GM23338 (cell line): ENCODE data around the gene GPR158. TPM values are rescaled to one million over a fixed set of nuclear protein-coding genes. Genes with fewer than 3 reads are reported as not detected.

Experiments
- ATAC-seq: fragments of 200-7000 bp; cut with Tn5 transposase; 3 replicates; pipeline ENCODE4 v1.9.1; 2020
- DNase-seq: peaks from one replicate; pipeline ENCODE4 v3.0.0-alpha.2; 2015; ENCODE audit warnings: low spot score
- H2AFZ ChIP-seq: fragments of 200-600 bp; sonication (generic); 2 replicates; pipeline ENCODE4 v1.8.0; 2016; ENCODE audit warnings: antibody characterized with exemption, mild to moderate bottlenecking, moderate library complexity
- H3F3A ChIP-seq: fragments of 200-600 bp; sonication (generic); replicated peaks from 2 replicates; pipeline ENCODE4 v1.8.0; 2017; ENCODE audit warnings: antibody characterized with exemption, mixed run types, low read depth
- H3K27ac ChIP-seq: fragments of 200-600 bp; sonication (generic); 2 replicates; pipeline ENCODE4 v1.6.1; 2016; ENCODE audit warnings: low read depth
- H3K27me3 ChIP-seq: fragments of 200-600 bp; sonication (generic); 2 replicates; pipeline ENCODE4 v1.8.0; 2016; ENCODE audit warnings: mild to moderate bottlenecking, mixed run types, moderate library complexity; ENCODE audit not compliant: insufficient read depth
- H3K36me3 ChIP-seq: fragments of 200-600 bp; sonication (generic); 2 replicates; pipeline ENCODE4 v1.8.0; 2016; ENCODE audit warnings: mild to moderate bottlenecking; ENCODE audit not compliant: insufficient read depth
- H3K4me1 ChIP-seq: fragments of 200-600 bp; sonication (generic); 2 replicates; pipeline ENCODE4 v1.8.0; 2016; ENCODE audit warnings: mild to moderate bottlenecking, moderate library complexity; ENCODE audit not compliant: insufficient read depth
- H3K4me2 ChIP-seq: fragments of 200-600 bp; sonication (generic); 2 replicates; pipeline ENCODE4 v1.7.1; 2017; ENCODE audit warnings: mixed run types
- H3K4me3 ChIP-seq: fragments of 200-600 bp; sonication (generic); 2 replicates; pipeline ENCODE4 v1.6.1; 2016; ENCODE audit warnings: mixed run types
- H3K79me2 ChIP-seq: fragments of 200-600 bp; sonication (generic); replicated peaks from 2 replicates; pipeline ENCODE4 v1.8.0; 2017; ENCODE audit warnings: mild to moderate bottlenecking; ENCODE audit not compliant: insufficient read depth
- H3K9me2 ChIP-seq: fragments of 200-600 bp; sonication (generic); 2 replicates; pipeline ENCODE4 v1.8.0; 2017; ENCODE audit not compliant: insufficient read depth
- H4K20me1 ChIP-seq: fragments of 200-600 bp; sonication (generic); replicated peaks from 2 replicates; pipeline ENCODE4 v1.8.0; 2017; ENCODE audit warnings: mild to moderate bottlenecking; ENCODE audit not compliant: insufficient read depth
- H3K27ac Mint-ChIP-seq: 2 replicates; pipeline ENCODE4 v1.8.0; 2020; ENCODE audit warnings: inconsistent platforms, mild to moderate bottlenecking, moderate library complexity, mixed read lengths
- H3K27me3 Mint-ChIP-seq: 3 replicates; pipeline ENCODE4 v1.8.0; 2022; ENCODE audit warnings: low read depth, mild to moderate bottlenecking, moderate library complexity, mixed read lengths, inconsistent platforms; ENCODE audit not compliant: insufficient read depth, poor library complexity
- H3K36me3 Mint-ChIP-seq: 3 replicates; pipeline ENCODE4 v1.8.0; 2021; ENCODE audit warnings: low read depth, mild to moderate bottlenecking, inconsistent platforms, moderate library complexity, mixed read lengths
- H3K4me1 Mint-ChIP-seq: 3 replicates; pipeline ENCODE4 v1.8.0; 2020; ENCODE audit warnings: mild to moderate bottlenecking, inconsistent platforms, mixed read lengths
- H3K4me3 Mint-ChIP-seq: 3 replicates; pipeline ENCODE4 v1.8.0; 2021; ENCODE audit warnings: moderate library complexity, mild to moderate bottlenecking, inconsistent platforms, mixed read lengths
- H3K9me3 Mint-ChIP-seq: 3 replicates; pipeline ENCODE4 v1.8.0; 2020; ENCODE audit warnings: moderate library complexity, mild to moderate bottlenecking, inconsistent platforms, mixed read lengths
- EZH2 ChIP-seq: fragments of 200-600 bp; sonication (generic); IDR thresholded peaks from one replicate; pipeline ENCODE4 v1.8.0; 2017; ENCODE audit warnings: antibody characterized with exemption, mild to moderate bottlenecking, low read depth; ENCODE audit not compliant: unreplicated experiment
- EZH2phosphoT487 ChIP-seq: fragments of 200-600 bp; sonication (generic); IDR thresholded peaks from one replicate; pipeline ENCODE4 v1.8.1; 2018; ENCODE audit warnings: antibody characterized with exemption; ENCODE audit not compliant: unreplicated experiment
- ZNF331 ChIP-seq: fragments of 250-450 bp; sonication (Bioruptor Pico); IDR thresholded peaks from 2 replicates; pipeline ENCODE4 v1.5.0; 2020; ENCODE audit warnings: low read depth, mild to moderate bottlenecking, moderate library complexity
- polyA plus RNA-seq: library from polyadenylated mRNA; unstranded; fragments of >200 nt; fragmentation: Nextera tagmentation; extraction: Ambion mirVana; gene quantifications from 2 replicates; pipeline ENCODE4 v1.2.1, GENCODE V29; 2016
- total RNA-seq: library from RNA; depleted of rRNA; stranded (reverse); fragments of >200 nt; shearing (Covaris generic); gene quantifications from 2 replicates; pipeline ENCODE4 v1.2.3, GENCODE V29; 2014
- TF ChIP-seq, protein P1 (sequence below): IDR thresholded peaks from 2 replicates; pipeline ENCODE4 v1.6.1; 2016; ENCODE audit warnings: antibody characterized with exemption
- TF ChIP-seq, protein P2 (sequence below): fragments of 250-450 bp; sonication (Bioruptor Pico); IDR thresholded peaks from 2 replicates; pipeline ENCODE4 v1.5.0; 2020; ENCODE audit warnings: mild to moderate bottlenecking, moderate library complexity

Gene GPR158
- total and polyA plus RNA-seq, 2 experiments from 2014 or later: 0.13 to 1.5 TPM

DNA sequence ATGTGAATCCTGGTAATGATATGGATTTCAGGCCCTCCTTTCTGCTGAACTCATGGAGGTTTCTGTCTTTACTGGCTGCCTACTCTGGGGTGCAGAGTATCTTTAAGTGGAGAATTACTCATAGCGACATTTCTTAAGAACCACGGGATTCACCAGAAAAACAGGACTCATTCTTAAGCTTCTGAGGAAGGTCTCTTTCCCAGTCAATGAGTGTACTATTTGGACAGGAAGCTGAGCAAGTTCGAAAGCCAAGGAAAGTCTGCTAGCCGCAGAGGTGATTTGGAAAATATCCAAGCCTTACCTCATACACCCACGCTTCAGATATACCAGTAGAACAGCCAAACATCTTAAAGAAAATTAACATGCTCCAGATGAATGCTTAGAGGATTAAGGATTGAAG is 381.7 kb downstream of the GPR158 start:
- no peaks in the 10 kb centered on the region for H3K9me2 ChIP-seq
- H3K27ac ChIP-seq: no peak overlapping the region
- DNase-seq: no peak
- no peaks in the 10 kb centered on the region for H3K79me2 ChIP-seq
- Mint-ChIP-seq H3K36me3 (no peaks in the 10 kb centered on the region), H3K9me3 (no peaks in the 10 kb centered on the region), H3K4me1 (peaks cover 8% of the 10 kb centered on the region), H3K4me3 (no peak overlapping the region), H3K27ac (no peak overlapping the region), H3K27me3 (no peaks in the 10 kb centered on the region)
- H3F3A ChIP-seq: no peaks in the 10 kb centered on the region
- H3K4me1 ChIP-seq: peaks cover 2% of the 10 kb centered on the region; the same call in 1 of the 2 replicates
- TF ChIP-seq, protein P1, sequence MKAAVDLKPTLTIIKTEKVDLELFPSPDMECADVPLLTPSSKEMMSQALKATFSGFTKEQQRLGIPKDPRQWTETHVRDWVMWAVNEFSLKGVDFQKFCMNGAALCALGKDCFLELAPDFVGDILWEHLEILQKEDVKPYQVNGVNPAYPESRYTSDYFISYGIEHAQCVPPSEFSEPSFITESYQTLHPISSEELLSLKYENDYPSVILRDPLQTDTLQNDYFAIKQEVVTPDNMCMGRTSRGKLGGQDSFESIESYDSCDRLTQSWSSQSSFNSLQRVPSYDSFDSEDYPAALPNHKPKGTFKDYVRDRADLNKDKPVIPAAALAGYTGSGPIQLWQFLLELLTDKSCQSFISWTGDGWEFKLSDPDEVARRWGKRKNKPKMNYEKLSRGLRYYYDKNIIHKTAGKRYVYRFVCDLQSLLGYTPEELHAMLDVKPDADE: no peak
- no peak for TF ChIP-seq EZH2phosphoT487
- TF ChIP-seq, protein P2, sequence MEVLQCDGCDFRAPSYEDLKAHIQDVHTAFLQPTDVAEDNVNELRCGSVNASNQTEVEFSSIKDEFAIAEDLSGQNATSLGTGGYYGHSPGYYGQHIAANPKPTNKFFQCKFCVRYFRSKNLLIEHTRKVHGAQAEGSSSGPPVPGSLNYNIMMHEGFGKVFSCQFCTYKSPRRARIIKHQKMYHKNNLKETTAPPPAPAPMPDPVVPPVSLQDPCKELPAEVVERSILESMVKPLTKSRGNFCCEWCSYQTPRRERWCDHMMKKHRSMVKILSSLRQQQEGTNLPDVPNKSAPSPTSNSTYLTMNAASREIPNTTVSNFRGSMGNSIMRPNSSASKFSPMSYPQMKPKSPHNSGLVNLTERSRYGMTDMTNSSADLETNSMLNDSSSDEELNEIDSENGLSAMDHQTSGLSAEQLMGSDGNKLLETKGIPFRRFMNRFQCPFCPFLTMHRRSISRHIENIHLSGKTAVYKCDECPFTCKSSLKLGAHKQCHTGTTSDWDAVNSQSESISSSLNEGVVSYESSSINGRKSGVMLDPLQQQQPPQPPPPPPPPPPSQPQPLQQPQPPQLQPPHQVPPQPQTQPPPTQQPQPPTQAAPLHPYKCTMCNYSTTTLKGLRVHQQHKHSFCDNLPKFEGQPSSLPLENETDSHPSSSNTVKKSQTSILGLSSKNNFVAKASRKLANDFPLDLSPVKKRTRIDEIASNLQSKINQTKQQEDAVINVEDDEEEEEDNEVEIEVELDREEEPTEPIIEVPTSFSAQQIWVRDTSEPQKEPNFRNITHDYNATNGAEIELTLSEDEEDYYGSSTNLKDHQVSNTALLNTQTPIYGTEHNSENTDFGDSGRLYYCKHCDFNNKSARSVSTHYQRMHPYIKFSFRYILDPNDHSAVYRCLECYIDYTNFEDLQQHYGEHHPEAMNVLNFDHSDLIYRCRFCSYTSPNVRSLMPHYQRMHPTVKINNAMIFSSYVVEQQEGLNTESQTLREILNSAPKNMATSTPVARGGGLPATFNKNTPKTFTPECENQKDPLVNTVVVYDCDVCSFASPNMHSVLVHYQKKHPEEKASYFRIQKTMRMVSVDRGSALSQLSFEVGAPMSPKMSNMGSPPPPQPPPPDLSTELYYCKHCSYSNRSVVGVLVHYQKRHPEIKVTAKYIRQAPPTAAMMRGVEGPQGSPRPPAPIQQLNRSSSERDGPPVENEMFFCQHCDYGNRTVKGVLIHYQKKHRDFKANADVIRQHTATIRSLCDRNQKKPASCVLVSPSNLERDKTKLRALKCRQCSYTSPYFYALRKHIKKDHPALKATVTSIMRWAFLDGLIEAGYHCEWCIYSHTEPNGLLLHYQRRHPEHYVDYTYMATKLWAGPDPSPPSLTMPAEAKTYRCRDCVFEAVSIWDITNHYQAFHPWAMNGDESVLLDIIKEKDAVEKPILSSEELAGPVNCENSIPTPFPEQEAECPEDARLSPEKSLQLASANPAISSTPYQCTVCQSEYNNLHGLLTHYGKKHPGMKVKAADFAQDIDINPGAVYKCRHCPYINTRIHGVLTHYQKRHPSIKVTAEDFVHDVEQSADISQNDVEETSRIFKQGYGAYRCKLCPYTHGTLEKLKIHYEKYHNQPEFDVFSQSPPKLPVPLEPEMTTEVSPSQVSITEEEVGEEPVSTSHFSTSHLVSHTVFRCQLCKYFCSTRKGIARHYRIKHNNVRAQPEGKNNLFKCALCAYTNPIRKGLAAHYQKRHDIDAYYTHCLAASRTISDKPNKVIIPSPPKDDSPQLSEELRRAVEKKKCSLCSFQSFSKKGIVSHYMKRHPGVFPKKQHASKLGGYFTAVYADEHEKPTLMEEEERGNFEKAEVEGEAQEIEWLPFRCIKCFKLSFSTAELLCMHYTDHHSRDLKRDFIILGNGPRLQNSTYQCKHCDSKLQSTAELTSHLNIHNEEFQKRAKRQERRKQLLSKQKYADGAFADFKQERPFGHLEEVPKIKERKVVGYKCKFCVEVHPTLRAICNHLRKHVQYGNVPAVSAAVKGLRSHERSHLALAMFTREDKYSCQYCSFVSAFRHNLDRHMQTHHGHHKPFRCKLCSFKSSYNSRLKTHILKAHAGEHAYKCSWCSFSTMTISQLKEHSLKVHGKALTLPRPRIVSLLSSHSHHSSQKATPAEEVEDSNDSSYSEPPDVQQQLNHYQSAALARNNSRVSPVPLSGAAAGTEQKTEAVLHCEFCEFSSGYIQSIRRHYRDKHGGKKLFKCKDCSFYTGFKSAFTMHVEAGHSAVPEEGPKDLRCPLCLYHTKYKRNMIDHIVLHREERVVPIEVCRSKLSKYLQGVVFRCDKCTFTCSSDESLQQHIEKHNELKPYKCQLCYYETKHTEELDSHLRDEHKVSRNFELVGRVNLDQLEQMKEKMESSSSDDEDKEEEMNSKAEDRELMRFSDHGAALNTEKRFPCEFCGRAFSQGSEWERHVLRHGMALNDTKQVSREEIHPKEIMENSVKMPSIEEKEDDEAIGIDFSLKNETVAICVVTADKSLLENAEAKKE: no peak
- no peaks in the 10 kb centered on the region for H3K27me3 ChIP-seq
- no peaks in the 10 kb centered on the region for H3K36me3 ChIP-seq
- no peak overlapping the region for H3K4me3 ChIP-seq
- no peaks in the 10 kb centered on the region for H4K20me1 ChIP-seq
- H2AFZ ChIP-seq: no peak overlapping the region
- ATAC-seq: no peak
- H3K4me2 ChIP-seq: no peak overlapping the region

DNA sequence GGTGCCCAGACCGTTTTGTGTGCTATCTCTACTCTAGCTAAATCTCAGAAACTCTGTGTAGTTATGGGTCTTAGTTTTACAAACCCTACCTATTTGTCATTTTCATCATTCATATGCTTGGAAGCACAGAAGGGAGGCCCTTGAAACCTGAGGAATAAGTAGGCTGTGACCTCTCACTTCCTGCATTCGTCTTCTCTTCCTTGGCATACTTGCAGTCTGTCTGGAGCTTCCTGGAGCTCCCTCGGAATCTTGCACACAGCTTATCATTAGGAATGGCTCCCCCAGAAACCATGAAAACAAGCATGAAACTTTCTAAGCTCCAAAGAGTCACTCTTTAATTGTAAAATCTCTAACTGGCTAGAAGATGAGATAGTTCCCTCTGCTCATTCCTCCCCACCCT is 382.3 kb downstream of the GPR158 start:
- Histone ChIP-seq H3K79me2 (no peaks in the 10 kb centered on the region), H3K27me3 (no peaks in the 10 kb centered on the region), H3K36me3 (no peaks in the 10 kb centered on the region), H4K20me1 (no peaks in the 10 kb centered on the region), H3K4me2 (no peak overlapping the region), H3K4me1 (peaks cover 7% of the 10 kb centered on the region), H2AFZ (no peak overlapping the region), H3K4me3 (no peak overlapping the region), H3K9me2 (no peaks in the 10 kb centered on the region), H3F3A (no peaks in the 10 kb centered on the region), H3K27ac (no peak overlapping the region)
- Mint-ChIP-seq H3K36me3 (no peaks in the 10 kb centered on the region), H3K9me3 (no peaks in the 10 kb centered on the region), H3K4me1 (peaks cover 13% of the 10 kb centered on the region), H3K27ac (no peak overlapping the region), H3K27me3 (no peaks in the 10 kb centered on the region), H3K4me3 (no peak overlapping the region)
- DNase-seq (no peak), ATAC-seq (no peak)
- TF ChIP-seq EZH2 (no peak), ZNF331 (CRISPR knock-in tag) (no peak), EZH2phosphoT487 (no peak)
- TF ChIP-seq, protein P2: no peak
